HG02981 (cell line): ENCODE measurements around the gene RIPK1.
"Not testable (repeated sequence)": the region's sequence is repeated elsewhere in the genome, so short reads cannot be mapped to it uniquely, and the experiment has no call there.

Source experiments
- ATAC-seq: cut with Tn5 transposase; IDR thresholded peaks from one replicate; pipeline ENCODE4 v1.9.1; 2021; ENCODE audit warnings: mild to moderate bottlenecking, moderate library complexity; ENCODE audit not compliant: unreplicated experiment

RIPK1 gene

DNA sequence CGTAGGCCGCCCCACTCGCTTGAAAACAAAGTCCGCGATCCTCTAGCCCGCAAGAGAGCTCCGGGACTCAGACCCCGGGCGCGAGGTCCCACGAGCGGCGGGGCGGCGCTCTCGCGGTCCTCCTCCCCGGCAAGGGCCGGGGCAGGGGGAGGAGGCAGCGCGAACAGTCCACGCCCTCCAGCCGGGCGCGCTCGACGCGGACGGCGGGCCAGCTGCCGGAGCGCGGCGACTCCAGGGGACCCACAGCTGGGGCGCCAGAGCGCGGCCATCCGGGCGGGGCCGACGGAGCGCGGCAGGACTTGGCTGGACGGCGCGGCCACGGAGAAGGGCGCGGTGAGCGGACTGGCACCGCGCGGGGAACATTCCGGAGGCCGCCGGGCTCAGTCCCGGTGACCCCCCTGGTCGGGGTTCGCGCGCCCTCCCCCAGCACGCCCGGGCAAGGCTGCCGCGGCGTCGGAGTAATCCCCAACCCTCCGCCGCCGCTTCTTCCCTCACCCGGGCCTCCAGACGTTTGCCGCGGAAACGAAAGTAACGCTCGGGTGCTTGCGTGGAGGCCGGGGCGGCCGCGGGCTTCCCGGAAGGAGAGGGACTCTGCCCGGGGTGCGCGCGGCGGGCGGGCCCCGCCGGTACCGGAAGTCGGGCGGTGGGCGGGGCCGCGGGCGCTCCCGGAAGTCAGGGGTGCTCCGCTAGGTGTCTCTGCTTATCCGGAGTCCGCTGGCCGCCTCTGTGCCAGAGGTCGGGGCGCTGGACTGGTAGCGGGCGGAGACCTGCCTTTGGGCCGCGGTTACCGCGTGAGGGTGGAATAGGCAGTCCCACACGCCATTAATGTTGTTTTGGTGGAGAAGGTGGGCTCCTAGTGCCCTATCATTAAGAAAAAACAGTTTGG is at the start of gene RIPK1:
TSS of gene RIPK1 (plus strand) at position 166 of the 886 bp plus-strand sequence. CDS start 8,330 bp downstream, outside the sequence.
- peak; percentile 78 for ATAC-seq

DNA sequence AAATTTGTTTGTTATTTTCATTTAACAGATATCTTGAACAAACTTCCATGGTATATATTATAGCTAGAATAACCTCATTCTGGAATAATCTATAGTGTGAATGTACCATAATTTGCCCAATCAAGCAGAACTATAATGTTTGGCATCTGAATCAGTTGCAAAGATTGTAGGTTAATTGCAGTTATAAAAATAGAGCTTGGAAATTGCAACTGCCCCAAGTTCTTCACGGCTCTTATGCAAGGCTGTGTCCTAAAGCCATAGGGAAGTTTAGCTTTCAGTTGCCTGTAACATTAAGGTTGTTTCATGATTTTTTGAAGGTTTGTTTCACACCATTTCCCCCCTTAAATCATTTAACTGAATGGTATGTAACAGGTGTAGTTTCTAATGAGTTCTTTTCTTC is 49.2 kb upstream of the RIPK1 start:
- ATAC-seq: no peak

DNA sequence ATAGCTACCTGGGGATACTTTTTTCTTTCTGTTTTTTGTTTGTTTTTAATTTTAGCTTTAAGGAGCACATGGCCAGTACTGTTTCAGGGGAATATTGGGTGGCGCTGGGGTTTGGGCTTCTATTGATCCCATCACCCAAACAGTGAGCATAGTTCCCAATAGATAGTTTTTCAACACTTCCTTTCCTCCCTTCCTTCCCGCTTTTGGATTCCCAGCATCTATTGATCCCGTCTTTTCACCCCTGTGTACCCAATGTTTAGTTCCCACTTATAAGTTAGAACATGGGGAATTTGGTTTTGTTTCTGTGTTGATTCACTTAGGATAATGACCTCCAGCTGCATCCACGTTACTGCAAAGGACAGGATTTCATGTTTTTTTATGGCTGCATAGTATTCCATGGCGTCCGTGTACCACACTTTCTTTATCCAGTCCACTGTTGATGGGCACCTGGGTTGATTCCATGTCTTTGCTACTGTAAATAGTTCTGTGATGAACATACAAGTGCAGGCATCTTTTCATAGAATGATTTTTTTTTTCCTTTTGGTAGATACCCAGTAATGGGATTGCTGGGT is 48.5 kb upstream of the RIPK1 start:
- no peak for ATAC-seq

DNA sequence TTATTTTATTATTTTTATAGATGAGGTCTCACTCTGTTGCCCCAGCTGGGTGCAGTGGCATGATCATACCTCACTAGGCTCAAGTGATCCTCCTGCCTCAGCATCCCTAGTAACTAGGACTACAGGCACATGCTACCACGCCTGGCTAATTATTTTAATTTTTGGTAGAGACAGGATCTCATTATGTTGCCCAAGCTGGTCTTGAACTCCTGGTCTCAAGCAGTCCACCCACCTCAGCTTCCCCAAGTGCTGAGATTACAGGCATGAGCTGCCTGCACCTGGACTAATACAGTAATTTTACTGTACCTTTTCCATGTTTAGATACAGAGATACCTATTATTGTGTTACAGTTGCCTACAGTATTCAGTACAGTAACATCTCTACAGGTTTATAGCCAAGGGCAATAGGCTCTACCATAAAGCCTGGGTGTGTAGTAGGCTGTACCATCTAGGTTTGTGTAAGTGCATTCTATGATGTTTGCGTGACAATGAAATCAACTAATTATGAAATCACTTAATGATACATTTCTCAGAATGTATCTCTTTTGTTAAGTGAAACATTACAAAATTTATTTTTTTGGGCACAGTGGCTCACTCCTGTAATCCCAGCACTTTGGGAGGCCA is 47.2 kb upstream of the RIPK1 start:
- not testable (repeated sequence) for ATAC-seq

DNA sequence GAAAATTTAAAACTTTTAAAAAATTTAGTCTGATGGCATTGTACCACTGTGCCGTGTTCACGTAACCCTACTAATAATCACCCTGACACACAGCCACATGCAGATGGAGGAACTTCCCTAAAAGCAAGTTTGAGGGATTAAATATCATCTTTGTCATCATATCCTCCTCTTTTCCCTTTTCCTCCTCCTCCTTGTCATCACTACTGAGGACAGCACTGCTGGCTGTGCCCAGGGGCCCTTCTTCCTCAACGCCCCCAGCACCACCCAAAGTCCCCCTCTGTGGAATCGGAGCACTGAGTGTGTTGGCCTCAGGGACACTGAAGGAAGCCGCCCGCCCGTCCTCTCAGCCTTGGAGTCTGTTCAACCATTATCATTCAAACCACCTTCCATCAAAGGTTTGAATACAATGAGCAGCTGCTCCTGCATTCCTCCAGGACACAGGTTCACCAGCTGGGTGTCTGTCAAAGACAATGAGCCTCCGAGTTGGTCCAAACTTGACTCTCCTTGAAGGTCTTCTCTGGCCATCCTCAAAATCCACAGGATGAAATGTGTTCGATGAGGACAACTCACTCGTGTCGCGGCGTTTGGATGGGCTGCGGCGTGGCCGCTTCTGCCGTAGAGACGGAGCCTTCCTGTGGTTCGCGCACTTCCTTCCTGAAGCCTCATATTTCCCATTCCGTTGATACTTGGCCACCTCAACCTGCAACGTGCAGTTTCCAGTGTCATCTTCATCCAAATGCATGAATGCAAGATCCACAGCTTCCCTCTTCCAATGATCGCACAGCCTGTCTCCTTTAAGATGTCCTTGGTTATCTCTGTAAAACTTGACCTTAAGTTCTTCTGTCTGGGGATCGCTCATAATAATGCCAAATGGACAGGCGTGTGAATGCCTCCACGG is 45.3 kb upstream of the RIPK1 start:
- ATAC-seq: no peak

DNA sequence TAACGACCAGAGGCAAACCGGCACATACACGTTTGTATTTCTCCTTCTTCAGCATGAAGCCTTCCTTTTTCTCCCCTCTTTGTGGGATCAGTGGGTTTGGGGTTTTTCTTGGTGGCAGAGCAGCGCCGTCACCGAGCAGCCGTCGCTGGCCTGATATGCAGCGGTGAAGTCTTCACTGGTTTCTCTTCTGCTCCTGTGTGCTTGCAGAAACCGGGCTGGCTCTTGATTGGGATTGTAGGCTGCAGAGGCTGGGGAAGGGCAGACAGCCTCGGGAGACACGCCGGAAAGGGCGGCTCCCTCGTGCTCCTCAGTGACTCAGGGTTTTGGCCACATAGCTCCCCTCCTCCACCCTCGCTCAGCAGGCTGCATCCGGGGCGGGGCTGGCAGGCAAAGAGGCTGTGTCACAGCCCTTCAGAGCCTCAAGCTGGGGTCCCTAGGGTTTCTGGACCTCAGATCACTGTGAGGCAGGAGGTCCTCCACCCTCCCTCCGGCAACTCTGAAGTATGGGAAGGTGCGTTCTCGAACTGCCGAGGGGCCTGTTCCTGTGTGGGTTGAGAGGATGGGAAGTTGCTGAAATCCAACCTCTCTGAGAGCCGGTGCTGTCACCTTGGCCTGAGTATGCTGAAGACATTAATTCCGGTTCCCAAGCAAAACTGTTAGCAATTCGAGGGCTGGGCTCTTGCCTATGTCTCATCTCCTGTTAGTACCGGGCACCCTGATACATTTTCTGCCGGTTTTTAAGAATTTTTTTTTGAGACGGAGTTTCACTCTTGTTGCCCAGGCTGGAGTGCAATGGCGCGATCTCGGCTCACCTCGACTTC is 44.4 kb upstream of the RIPK1 start:
- peak; percentile 70 for ATAC-seq

DNA sequence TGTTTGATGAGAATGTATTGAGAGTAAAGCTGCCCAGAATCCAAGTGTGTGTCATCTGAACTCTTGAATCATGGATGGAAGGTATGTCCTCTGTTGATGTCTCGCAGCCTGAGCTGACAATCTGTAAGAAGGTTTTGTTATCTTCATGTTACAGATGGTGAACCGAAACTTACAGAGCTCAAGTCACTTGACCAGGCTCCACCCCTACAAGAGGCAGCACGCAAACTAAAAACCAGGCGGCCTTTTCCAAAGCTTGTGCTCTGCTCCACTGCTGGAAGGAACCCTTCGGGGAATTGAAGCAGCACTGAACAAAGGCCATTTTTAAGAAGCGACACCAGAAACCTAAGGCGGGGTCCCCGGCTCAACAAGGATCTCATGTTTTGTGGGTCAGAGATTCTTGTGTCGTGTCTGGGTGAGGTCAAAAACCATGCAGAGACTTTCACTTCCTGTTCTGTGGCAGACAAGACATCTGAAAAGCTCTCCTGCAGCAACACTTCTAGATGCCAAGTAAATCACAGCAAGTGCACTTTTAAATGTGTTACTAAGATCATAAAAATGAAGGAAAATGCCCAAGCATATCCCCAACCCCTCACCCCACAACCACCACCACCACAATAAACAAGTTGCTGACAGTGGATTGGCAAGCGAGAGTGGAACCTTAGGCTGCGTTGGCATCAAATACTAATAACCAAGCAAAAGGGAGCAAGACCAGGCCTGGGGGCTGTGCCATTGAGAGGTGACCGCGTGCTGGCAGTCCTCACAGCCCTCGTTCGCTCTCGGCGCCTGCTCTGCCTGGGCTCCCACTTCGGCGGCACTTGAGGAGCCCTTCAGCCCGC is 41.3 kb upstream of the RIPK1 start:
- ATAC-seq: peak; percentile 64

DNA sequence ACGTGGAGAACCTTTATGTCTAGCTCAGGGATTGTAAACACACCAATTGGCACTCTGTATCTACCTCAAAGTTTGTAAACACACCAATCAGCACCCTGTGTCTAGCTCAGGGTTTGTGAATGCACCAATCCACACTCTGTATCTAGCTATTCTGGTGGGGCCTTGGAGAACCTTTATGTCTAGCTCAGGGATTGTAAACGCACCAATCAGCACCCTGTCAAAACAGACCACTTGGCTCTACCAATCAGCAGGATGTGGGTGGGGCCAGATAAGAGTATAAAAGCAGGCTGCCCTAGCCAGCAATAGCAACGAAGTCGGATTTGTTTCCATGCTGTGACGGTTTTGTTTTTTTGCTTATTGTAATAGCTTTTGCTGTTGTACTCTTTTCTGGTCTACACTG is 40.1 kb upstream of the RIPK1 start:
- not testable (repeated sequence) for ATAC-seq

DNA sequence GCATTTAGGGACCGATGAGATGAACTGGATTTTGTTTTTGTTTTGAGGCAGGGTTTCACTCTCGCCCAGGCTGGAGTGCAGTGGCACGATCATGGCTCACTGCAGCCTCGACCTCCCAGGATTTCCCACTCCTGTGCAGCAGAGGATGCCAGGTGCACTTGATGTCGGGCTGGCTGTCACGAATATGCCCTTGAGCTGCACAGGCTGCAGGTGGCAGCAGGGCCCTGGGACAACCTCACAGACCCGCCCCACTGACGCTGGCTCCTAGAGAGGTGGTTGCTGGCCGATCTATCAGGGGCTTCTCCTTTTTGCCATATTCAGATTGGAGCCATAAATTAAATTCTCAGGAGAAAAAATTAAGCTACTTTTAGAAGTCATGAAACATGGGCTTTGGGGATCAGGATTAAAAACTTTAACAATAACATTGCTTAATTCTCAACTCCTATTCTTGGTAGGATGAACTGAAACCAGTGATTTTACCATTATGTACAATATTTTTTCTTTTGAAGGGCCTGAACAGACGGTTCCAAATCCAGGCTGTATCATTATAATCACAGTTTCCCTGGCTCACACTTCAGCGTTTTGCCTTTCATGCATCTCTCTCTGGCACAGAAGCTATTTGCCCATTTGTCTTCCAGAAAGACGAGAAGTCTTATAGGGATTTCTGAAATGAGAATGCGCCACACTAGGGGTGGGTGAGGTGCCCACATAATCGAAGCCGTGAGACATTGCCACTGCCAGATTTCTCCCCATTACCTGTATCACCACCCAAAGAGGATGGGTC is 36.2 kb upstream of the RIPK1 start:
- no peak for ATAC-seq

DNA sequence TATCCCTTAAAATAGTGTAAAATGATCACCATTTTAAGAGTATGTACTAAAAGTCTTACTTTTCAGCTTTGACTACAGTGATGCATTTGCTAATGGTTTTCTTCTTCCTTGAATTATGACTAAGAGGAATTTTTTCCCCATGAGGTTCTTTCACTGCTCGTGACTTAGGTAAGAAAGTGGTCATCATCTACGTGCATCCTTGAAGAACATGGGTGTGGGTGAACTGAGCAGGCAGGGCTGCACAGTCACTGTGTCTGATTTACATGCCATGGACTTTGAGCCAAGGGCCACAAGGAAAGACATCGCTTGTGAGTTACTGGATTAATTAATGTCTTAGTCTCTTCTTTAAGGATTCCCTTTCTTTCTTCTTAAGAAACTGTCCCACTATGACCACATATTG is 35.3 kb upstream of the RIPK1 start:
- ATAC-seq: no peak

DNA sequence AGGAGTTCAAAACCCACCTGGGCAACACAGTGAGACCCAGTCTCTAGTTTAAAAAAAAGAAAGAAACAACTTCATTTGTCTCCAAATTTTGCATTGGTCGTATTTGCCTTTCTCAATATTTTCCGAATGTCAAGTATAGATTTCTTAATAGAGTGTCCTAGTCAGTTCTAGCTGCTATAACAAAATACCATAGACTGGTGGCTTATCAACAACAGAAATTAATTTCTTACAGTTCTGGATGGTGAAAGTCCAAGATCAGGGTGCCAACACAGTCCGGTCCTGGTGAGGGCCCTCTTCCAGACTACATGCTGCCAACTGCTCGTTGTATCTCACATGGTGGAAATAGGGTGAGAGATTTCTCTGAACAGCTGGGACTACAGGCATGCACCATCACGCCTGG is 34.6 kb upstream of the RIPK1 start:
- ATAC-seq: no peak

DNA sequence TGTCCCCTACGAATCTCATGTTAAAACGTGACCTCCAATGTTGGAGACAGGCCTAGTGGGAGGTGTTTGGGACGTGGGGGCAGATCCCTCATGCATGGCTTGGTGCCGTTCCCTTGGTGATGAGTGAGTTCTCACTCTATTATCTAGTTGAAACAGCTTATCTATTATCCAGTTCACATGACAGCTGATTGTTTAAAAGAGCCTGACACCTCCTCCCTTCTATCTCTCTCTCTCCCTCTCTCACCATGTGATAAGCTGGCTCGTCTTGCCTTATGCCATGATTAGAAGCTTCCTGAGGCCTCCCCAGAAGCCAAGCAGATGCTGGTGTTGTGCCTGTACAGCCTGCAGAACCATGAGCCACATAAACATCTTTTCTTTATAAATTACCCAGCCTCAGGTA is 32.9 kb upstream of the RIPK1 start:
- ATAC-seq: no peak

DNA sequence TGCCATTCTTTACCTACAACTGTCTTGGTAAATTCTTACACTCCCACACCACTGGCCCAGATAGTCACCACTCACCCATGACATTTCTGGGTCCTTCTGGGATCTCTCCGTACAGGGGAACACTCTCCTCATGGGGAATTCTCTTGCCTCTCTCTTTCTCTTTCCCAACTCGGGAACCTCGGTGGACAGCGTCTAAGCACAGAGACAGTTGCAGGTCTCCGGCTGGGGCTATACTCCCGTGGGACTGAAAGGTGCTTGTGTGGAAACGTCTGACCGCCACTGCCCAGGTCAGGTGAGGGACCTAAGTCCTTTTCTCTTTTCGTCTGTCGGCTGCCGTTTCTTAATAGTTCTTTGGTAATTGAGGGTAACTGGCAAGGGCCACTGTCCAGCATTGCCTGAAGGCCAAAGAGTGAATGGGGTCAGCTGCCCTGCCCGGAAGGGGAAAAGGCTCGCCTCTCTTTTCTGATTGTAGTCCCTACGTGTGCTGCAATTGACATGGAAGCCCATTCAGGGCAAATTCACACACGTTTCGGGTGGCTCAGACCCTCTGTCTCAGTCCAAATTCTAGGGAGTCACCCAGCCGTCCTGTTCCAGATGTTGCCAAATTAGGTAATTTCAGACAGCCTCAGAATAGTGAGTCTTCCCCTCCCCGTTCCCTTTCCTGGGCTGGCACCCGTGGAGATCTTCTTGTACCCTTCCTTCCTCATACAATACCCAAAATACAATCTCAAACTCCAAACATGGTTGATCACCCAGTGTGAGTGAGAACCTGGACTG is 31.2 kb upstream of the RIPK1 start:
- ATAC-seq: no peak

DNA sequence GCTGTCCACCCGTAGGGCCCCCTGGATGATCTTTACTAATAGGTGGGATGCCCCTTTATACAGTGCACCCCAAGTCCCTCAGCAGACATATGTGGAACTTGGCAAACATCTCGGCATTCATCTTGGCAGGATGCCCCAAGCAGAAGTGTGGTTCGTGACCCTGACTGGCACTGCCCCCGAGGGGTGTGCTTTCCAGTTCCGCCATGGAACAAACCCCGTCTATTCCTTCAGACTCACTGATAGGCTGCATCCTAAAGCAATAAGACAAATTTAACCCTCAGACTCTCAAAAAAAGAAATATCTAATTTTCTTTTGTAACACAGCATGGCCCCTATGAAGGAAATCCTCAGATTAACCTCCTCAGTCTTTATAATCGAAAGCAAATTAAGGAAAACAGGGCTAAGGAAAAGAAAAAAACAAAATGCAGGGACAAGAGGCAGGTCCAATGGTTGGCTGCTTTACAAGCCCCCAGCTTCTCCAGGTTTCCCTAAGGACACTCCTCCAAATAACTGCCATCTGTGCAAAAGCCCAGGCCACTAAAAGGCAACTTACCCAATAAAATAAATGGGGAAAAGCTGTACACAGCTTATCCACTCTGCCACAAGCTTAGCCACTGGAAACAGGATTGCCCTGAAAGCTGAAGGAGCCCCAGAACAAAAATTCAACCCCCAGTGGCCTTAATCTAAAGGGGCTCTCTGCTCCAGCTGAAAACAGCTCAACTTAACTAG is 30.5 kb upstream of the RIPK1 start:
- ATAC-seq: no peak

DNA sequence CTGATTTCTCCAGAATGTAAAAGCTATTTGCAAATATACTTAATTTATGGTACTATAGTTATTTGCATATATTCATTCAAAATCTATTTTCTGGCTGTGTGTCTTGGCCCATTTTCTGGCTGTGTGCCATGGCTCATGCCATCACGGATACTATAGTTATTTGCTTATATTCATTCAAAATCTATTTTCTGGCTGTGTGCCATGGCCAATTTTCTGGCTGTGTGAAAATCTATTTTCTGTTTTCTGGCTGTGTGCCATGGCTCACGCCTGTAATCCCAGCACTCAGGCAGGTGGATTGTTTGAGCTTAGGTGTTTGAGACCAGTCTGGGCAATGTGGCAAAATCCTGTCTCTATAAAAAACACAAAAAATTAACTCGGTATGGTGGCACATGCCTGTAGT is 28.9 kb upstream of the RIPK1 start:
- no peak for ATAC-seq

DNA sequence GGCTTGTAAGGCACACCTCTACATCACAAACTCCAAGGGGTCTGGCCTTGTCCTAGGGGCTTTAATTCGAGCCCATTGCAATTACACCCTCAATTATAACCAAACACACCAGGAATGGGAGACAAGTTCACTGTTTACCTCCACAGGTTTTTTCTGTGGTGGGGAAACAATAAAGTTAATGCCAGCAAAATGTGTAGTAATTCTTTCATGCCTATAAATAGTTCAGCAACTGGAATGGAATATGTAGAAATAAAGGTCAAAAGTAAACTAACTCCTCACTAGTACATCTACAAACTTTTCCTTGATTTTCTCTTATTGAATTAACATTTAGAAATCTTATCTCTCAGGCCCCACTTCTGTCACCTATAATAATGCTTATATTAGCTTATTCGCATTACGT is 27.1 kb upstream of the RIPK1 start:
- no peak for ATAC-seq

DNA sequence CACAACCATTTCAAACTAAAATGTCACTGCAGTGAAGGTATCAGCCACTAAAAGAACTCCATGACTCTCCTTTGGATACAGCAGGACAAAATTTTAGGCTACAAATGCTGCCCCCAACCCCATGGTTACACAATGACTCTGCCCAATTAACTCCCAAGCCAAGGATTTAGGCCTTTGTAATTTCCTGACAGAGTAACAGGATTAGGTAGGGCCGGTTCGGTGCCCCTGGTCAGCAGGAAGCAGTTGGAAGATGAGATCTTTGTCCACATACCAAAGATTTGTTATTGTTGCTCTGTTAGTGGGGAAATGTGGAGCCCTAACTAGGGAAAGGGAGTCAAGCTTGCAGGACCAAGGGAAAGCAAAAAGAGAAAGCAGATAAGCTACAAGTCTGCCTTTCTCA is 26.7 kb upstream of the RIPK1 start:
- no peak for ATAC-seq
